GM18951 (cell line): ENCODE measurements around the gene CYSTM1.
"Not testable (repeated sequence)": the region's sequence is repeated elsewhere in the genome, so short reads cannot be mapped to it uniquely, and the experiment has no call there.

Experiments used
- POLR2A ChIP-seq: IDR thresholded peaks from 4 replicates; pipeline ENCODE4 v1.6.1; 2011; ENCODE audit warnings: mild to moderate bottlenecking; ENCODE audit not compliant: insufficient read length, insufficient read depth; ENCODE audit errors: extremely low read depth
- in situ Hi-C: fragments of 300-500 bp; cut with MboI; formaldehyde crosslinking; loops from one replicate; pipeline ENCODE4 v1.12.0; 2022; ENCODE audit warnings: low sequenced_read_pairs, mixed read lengths, inconsistent platforms; ENCODE audit not compliant: unreplicated experiment

The CYSTM1 gene

GRCh38 chr5:140192715-140193430, 17.9 kb downstream of the CYSTM1 start:
- TF ChIP-seq POLR2A, result no peak
- in situ Hi-C loops, result no loop called here

- no peak for TF ChIP-seq POLR2A
- in situ Hi-C loops, result no loop called here
Measured at GRCh38 chr5:140194662-140195061, 19.7 kb downstream of the CYSTM1 start.

DNA sequence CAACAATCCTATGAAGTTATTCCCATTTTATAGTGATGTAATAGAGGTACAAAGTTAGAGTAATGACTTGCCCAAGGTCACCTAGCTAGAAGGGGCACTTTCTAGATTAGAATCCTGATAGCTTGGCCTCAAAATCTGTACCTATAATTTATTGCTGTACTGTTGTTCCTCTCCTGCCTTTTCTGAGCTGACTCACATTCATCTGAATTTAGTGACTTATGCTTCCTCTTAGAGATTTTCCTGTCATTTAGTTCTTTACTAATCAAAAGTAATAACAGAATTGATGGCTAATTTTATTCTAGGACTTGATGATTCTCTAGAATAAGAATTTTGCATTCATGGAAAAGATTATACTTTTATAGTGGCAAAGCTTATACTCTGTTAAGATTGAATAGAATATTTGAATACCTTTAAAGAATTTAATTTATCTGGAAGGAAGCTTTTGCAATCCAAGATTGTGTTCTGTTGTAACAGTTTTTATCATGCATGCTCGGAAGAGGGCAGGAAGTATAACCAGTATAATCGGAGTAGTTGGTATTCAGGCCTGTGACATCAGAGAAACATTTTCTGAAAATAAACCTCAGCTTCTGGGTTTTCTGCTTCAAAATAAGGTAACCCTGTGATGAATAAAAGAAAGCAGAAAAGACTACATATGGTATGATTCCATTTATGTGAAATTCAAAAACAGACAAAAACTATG, 21.3 kb downstream of the CYSTM1 start:
- TF ChIP-seq POLR2A, result no peak
- in situ Hi-C loops, result no loop called here

DNA sequence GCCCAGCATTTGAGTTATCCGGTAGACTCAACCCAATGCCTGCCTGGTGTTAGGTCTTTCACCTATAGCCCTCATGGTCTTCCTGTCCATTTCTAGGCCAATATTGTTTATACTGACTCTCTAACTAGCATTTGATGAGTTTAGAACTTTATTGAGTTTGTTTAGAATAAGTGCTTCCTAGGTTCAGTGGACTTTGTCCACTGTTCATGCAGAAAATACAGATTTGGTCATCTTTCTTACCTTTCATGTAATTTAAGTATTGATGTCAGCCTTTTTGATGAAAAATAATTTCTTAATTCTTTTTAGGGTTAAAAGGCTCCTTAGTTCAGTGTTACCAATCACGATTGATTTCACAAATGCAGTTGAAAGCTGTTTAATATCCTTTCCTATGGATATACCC, 22.0 kb downstream of the CYSTM1 start:
- no peak for TF ChIP-seq POLR2A
- in situ Hi-C loops, result no loop called here

DNA sequence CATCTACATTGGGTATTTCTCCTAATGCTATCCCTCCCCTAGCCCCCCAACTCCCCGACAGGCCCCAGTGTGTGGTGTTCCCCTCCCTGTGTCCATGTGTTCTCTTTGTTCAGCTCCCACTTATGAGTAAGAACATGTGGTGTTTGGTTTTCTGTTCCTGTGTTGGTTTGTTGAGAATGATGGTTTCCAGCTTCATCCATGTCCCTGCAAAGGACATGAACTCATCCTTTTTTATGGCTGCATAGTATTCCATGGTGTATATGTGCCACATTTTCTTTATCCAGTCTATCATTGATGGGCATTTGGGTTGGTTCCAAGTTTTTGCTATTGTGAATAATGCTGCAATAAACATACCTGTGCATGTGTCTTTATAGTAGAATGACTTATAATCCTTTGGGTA, 23.9 kb downstream of the CYSTM1 start:
- in situ Hi-C loops, result not testable (repeated sequence)

DNA sequence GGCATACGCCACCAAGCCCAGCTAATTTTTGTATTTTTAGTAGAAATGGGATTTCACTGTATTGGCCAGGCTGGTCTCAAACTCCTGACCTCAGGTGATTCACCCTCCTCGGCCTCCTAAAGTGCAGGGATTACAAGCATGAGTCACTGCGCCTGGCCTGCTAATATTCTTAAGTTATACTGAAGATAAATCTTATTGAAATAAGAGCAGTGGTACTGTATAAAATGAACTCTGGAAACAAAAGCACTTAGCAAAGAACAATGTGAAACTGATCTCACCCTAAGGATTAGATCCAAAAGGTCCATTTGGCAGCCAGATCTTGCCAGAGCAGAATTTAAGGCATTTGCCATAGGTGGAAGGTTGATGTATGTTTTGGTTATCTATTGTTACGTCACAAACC, 27.1 kb downstream of the CYSTM1 start:
- in situ Hi-C loops, result no loop called here
- TF ChIP-seq POLR2A, result no peak

DNA sequence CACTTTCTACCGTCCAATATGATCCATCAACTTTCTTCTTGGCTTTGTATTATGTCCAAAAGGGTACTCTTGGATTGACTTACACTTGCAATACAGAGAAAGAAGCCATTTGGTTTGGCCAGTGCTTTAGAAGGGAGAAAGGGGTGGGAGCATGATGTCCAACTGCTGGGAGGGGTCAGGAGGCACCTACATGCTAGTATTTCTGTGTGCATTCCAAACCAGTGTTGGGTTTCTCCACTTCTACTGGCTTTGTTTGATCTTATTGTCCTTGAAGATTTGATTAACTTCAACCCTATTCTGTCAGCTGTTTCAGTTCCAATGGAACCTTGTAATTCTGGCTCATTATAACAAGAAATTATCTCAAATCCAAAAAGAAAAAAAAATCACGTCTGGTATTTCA, 27.6 kb downstream of the CYSTM1 start:
- no peak for TF ChIP-seq POLR2A
- in situ Hi-C loops, result no loop called here

DNA sequence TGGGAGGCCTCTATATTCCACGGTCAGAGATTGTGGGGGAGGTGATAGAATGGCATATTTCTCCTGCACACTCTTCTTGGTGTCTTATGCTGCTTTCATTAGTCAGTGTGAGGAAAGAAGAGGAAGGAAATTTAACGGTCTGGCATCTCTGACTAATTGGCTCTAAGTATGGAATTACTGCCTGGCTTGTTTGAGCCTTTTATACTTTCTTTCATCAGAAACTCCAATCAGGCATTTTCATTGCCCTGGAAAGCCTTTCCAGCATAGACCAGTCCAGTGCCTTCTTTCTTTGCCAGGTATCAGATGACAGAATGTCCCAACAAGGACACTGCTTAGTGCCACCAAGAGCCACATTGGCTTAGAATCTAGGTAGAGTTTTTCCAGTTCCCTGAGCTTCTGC, 30.2 kb downstream of the CYSTM1 start:
- in situ Hi-C loops, result no loop called here
- no peak for TF ChIP-seq POLR2A

DNA sequence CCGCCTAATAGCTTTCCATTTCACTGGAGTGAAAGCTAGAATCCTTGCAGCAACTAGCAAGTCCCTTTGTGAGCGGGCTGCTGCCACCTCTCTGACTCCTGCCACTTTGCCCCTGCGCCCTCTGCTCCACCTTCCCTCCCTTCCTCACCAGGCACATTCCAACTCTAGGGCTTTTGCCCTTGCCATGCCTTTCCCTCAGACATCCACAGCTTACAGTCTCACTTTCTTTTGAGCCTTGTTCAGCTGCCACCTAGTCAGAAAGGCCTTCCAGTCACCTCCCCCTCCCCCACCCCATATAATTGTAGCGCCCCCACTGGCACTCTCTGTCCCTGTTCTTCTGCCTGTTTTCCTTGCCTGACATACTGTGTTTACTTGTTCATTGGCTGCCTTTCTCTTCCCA, 31.0 kb downstream of the CYSTM1 start:
- no peak for TF ChIP-seq POLR2A
- in situ Hi-C loops, result no loop called here

GRCh38 chr5:140207250-140207964, 32.4 kb downstream of the CYSTM1 start:
- no peak for TF ChIP-seq POLR2A
- in situ Hi-C loops, result no loop called here

DNA sequence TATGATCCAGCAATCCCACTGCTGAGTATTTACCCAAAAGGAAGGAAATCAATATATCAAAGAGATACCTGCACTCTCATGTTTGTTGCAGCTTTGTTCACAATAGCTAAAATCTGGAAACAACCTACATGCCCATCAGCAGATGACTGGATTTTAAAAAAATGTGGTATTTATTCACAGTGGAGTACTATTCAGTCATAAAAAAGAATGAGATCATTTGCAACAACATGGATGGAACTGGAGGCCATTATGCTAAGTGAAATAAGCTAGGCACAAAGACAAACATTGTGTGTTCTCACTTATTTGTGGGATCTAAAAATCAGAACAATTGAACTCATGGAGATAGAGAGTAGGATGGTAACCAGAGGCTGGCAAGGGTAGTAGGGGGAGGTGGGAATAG, 33.1 kb downstream of the CYSTM1 start:
- in situ Hi-C loops, result no loop called here
- no peak for TF ChIP-seq POLR2A

DNA sequence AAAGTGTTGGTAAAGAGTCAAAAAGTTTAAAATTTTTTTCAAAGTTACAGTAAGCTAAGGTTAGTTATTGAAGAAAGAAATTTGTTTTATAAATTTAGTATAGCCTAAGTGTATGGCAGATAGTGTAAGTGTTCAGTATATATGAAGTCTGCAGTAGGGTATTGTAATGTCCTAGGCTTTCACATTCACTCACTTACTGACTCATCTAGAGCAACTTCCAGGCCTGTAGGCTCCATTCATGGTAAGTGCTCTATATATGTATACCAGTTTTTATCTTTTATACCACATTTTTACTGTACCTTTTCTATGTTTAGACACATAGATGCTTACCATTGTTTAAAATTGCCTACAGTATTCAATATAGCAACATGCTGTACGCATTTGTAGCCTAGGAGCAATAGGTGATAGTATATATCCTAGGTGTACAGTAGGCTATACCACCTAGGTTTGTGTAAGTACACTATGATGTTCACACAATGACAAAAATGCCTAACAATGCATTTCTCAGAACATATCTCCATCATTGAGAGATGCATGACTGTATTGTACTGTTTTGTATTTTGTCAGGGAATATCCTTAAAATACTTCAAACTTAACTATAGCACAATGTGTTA, 38.5 kb downstream of the CYSTM1 start:
- in situ Hi-C loops, result no loop called here
- no peak for TF ChIP-seq POLR2A

- no peak for TF ChIP-seq POLR2A
- in situ Hi-C loops, result no loop called here
Measured at GRCh38 chr5:140214831-140215230, 39.8 kb downstream of the CYSTM1 start.
